Effector memory CD4-positive, alpha-beta T cell (primary cell): ENCODE data around the gene KRTAP19-4.
"Not testable (repeated sequence)": the region's sequence is repeated elsewhere in the genome, so short reads cannot be mapped to it uniquely, and the experiment has no call there.

Source experiments
- DNase-seq, 3 donors: peaks; one replicate each; pipeline ENCODE4 v3.0.0-alpha.2; 2020
- H3K27ac ChIP-seq: 2 replicates; pipeline ENCODE4 v1.7.0; 2013; ENCODE audit warnings: mild to moderate bottlenecking, low read length, moderate library complexity; ENCODE audit not compliant: insufficient read depth, poor library complexity, severe bottlenecking
- H3K27me3 ChIP-seq: replicated peaks from 2 replicates; pipeline ENCODE4 v1.7.0; 2013; ENCODE audit warnings: mild to moderate bottlenecking, low read length; ENCODE audit not compliant: insufficient read depth, control insufficient read depth, poor library complexity, severe bottlenecking
- H3K36me3 ChIP-seq: 2 replicates; pipeline ENCODE4 v1.7.0; 2013; ENCODE audit warnings: mild to moderate bottlenecking, low read length, moderate library complexity; ENCODE audit not compliant: control insufficient read depth, insufficient read depth
- H3K4me1 ChIP-seq: 2 replicates; pipeline ENCODE4 v1.7.0; 2013; ENCODE audit warnings: low read length, mild to moderate bottlenecking; ENCODE audit not compliant: control insufficient read depth, insufficient read depth, poor library complexity, severe bottlenecking
- H3K4me3 ChIP-seq: 2 replicates; pipeline ENCODE4 v1.7.0; 2013; ENCODE audit warnings: low read length, low read depth, mild to moderate bottlenecking; ENCODE audit not compliant: insufficient read depth, poor library complexity, severe bottlenecking
- H3K9me3 ChIP-seq: 2 replicates; pipeline ENCODE4 v1.7.0; 2013; ENCODE audit warnings: mild to moderate bottlenecking, low read length, moderate library complexity; ENCODE audit not compliant: control insufficient read depth
- total RNA-seq, 3 donors: gene quantifications; one replicate each; lab custom pipeline; 2026; lab: John Stamatoyannopoulos, UW

The KRTAP19-4 gene
- 0 reads per million in 3 donors for total RNA-seq

- Histone ChIP-seq H3K4me3 (no peak within 1 kb of the TSS), H3K4me1 (no peaks in the 10 kb centered on the region), H3K27ac (no peak within 1 kb of the TSS), H3K9me3 (no peaks in the 10 kb centered on the region), H3K27me3 (no peaks in the 10 kb centered on the region), H3K36me3 (no peaks in the 10 kb centered on the region)
- no peak for DNase-seq
Observed at GRCh38 chr21:30497065-30497464, at the start of gene KRTAP19-4. Gene KRTAP19-4, minus strand, starts transcription at chr21:30497165. Its CDS starts 55 bp downstream, at chr21:30497110.

- Histone ChIP-seq H3K27ac (no peak within 1 kb of the TSS), H3K4me3 (no peak within 1 kb of the TSS), H3K9me3 (no peaks in the 10 kb centered on the region), H3K36me3 (no peaks in the 10 kb centered on the region), H3K4me1 (no peaks in the 10 kb centered on the region), H3K27me3 (no peaks in the 10 kb centered on the region)
- DNase-seq = no peak
Observed at GRCh38 chr21:30541764-30542163, 44.8 kb upstream of the KRTAP19-4 start, which contains the start of gene KRTAP19-6. Gene KRTAP19-6, minus strand, starts transcription at chr21:30541864. Its CDS starts 31 bp downstream, at chr21:30541833.

GRCh38 chr21:30518876-30519275 lies 21.9 kb upstream of the KRTAP19-4 start:
- Histone ChIP-seq H3K36me3 (no peaks in the 10 kb centered on the region), H3K4me3 (no peak overlapping the region), H3K4me1 (no peaks in the 10 kb centered on the region), H3K27ac (no peak overlapping the region), H3K27me3 (no peaks in the 10 kb centered on the region), H3K9me3 (no peaks in the 10 kb centered on the region)
- DNase-seq = no peak

GRCh38 chr21:30515681-30516080 lies 18.7 kb upstream of the KRTAP19-4 start:
- DNase-seq = no peak
- H3K27ac ChIP-seq = no peak overlapping the region
- H3K4me1 ChIP-seq = no peaks in the 10 kb centered on the region
- no peaks in the 10 kb centered on the region for H3K9me3 ChIP-seq
- no peaks in the 10 kb centered on the region for H3K36me3 ChIP-seq
- no peak overlapping the region for H3K4me3 ChIP-seq
- H3K27me3 ChIP-seq = no peaks in the 10 kb centered on the region

GRCh38 chr21:30505621-30506205 lies 8.7 kb upstream of the KRTAP19-4 start:
- not testable (repeated sequence) for H3K4me1 ChIP-seq, H3K27ac ChIP-seq, DNase-seq, H3K27me3 ChIP-seq, H3K36me3 ChIP-seq, H3K4me3 ChIP-seq, H3K9me3 ChIP-seq

GRCh38 chr21:30502041-30502440 lies 5.1 kb upstream of the KRTAP19-4 start, which contains the start of gene KRTAP19-5:
Gene KRTAP19-5, minus strand, starts transcription at chr21:30502141. Its CDS starts 51 bp downstream, at chr21:30502090.
- Histone ChIP-seq H3K36me3 (no peaks in the 10 kb centered on the region), H3K27me3 (no peaks in the 10 kb centered on the region), H3K27ac (no peak within 1 kb of the TSS)

GRCh38 chr21:30491963-30492428 lies 5.0 kb downstream of the KRTAP19-4 start, which contains the start of gene KRTAP19-3:
Gene KRTAP19-3, minus strand, starts transcription at chr21:30492013. Its CDS starts 56 bp downstream, at chr21:30491957.
- Histone ChIP-seq H3K27me3 (no peaks in the 10 kb centered on the region), H3K27ac (no peak within 1 kb of the TSS), H3K4me3 (no peak within 1 kb of the TSS), H3K9me3 (no peaks in the 10 kb centered on the region), H3K36me3 (no peaks in the 10 kb centered on the region), H3K4me1 (no peaks in the 10 kb centered on the region)
- no peak for DNase-seq

More at GRCh38 chr21:30502041-30502440, 5.1 kb upstream of the KRTAP19-4 start, which contains the start of gene KRTAP19-5:
- Histone ChIP-seq H3K4me1 (no peaks in the 10 kb centered on the region), H3K4me3 (no peak within 1 kb of the TSS), H3K9me3 (no peaks in the 10 kb centered on the region)
- no peak for DNase-seq

- Histone ChIP-seq H3K36me3 (no peaks in the 10 kb centered on the region), H3K27ac (no peak within 1 kb of the TSS), H3K4me1 (no peaks in the 10 kb centered on the region), H3K27me3 (no peaks in the 10 kb centered on the region), H3K9me3 (no peaks in the 10 kb centered on the region), H3K4me3 (no peak within 1 kb of the TSS)
- DNase-seq = no peak
Observed at GRCh38 chr21:30487336-30487735, 9.6 kb downstream of the KRTAP19-4 start, which contains the start of gene KRTAP19-2. Gene KRTAP19-2, minus strand, starts transcription at chr21:30487436. Its CDS starts 88 bp downstream, at chr21:30487348.

GRCh38 chr21:30486180-30486579 lies 10.8 kb downstream of the KRTAP19-4 start:
- no peaks in the 10 kb centered on the region for H3K4me1 ChIP-seq
- H3K9me3 ChIP-seq = no peaks in the 10 kb centered on the region
- DNase-seq = no peak
- no peaks in the 10 kb centered on the region for H3K36me3 ChIP-seq
- no peaks in the 10 kb centered on the region for H3K27me3 ChIP-seq
- H3K27ac ChIP-seq = no peak overlapping the region
- no peak overlapping the region for H3K4me3 ChIP-seq

GRCh38 chr21:30482130-30482529 lies 14.8 kb downstream of the KRTAP19-4 start:
- DNase-seq = no peak
- Histone ChIP-seq H3K4me1 (no peaks in the 10 kb centered on the region), H3K9me3 (no peaks in the 10 kb centered on the region), H3K27ac (no peak overlapping the region), H3K27me3 (no peaks in the 10 kb centered on the region), H3K4me3 (no peak overlapping the region), H3K36me3 (no peaks in the 10 kb centered on the region)
